HEK293 (cell line): ENCODE data around the gene DTX3L.

Experiments used
- BCL11B ChIP-seq: fragments of 450-650 bp; formaldehyde crosslinking; IDR thresholded peaks from 2 replicates; pipeline ENCODE4 v1.5.1; 2016; ENCODE audit warnings: low read depth, missing biosample characterization, missing genetic modification characterization
- TRIM28 ChIP-seq: IDR thresholded peaks from 2 replicates; pipeline ENCODE4 v1.6.1; 2011; ENCODE audit warnings: low read length, control low read depth, borderline replicate concordance
- ZNF175 ChIP-seq: fragments of 450-650 bp; formaldehyde crosslinking; IDR thresholded peaks from 2 replicates; pipeline ENCODE4 v1.5.1; 2016; ENCODE audit warnings: missing biosample characterization, missing genetic modification characterization
- TF ChIP-seq, protein P1 (sequence below): fragments of 450-650 bp; formaldehyde crosslinking; IDR thresholded peaks from 2 replicates; pipeline ENCODE4 v1.5.1; 2016; ENCODE audit warnings: missing biosample characterization, missing genetic modification characterization
- TF ChIP-seq, protein P2 (sequence below): fragments of 450-650 bp; formaldehyde crosslinking; IDR thresholded peaks from 2 replicates; pipeline ENCODE4 v1.5.1; 2016; ENCODE audit warnings: missing biosample characterization, missing genetic modification characterization
- TF ChIP-seq, protein P3 (sequence below): fragments of 450-650 bp; formaldehyde crosslinking; IDR thresholded peaks from 2 replicates; pipeline ENCODE4 v1.5.1; 2016; ENCODE audit warnings: missing biosample characterization, missing genetic modification characterization
- TF ChIP-seq, protein P4 (sequence below): sonication (generic); formaldehyde crosslinking; IDR thresholded peaks from 2 replicates; pipeline ENCODE4 v1.8.1; 2022; ENCODE audit warnings: mild to moderate bottlenecking, moderate library complexity, missing genetic modification reagents

DNA sequence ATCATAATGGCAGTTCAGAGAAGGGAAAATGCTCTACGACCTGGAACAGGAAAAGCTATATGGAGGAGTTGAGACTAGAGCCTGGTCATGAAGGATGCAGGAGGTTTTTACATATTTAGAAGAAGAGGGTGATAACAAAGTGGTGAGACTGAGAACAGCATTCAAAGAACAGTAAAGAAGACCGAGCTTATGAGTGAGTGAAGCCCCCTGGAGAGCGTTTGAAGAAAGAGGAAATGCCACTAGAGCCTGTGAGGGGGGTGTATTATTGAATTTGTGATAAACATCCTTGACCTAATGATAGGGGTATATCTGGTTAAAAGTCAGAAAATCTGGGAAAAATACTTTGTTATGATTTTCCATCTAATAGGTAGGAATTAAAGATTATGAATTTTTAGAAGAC lies 4.2 kb upstream of the DTX3L start:
- TF ChIP-seq, protein P1, sequence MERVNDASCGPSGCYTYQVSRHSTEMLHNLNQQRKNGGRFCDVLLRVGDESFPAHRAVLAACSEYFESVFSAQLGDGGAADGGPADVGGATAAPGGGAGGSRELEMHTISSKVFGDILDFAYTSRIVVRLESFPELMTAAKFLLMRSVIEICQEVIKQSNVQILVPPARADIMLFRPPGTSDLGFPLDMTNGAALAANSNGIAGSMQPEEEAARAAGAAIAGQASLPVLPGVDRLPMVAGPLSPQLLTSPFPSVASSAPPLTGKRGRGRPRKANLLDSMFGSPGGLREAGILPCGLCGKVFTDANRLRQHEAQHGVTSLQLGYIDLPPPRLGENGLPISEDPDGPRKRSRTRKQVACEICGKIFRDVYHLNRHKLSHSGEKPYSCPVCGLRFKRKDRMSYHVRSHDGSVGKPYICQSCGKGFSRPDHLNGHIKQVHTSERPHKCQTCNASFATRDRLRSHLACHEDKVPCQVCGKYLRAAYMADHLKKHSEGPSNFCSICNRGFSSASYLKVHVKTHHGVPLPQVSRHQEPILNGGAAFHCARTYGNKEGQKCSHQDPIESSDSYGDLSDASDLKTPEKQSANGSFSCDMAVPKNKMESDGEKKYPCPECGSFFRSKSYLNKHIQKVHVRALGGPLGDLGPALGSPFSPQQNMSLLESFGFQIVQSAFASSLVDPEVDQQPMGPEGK (tag by site-specific recombination), result no peak
- TF ChIP-seq, protein P2, sequence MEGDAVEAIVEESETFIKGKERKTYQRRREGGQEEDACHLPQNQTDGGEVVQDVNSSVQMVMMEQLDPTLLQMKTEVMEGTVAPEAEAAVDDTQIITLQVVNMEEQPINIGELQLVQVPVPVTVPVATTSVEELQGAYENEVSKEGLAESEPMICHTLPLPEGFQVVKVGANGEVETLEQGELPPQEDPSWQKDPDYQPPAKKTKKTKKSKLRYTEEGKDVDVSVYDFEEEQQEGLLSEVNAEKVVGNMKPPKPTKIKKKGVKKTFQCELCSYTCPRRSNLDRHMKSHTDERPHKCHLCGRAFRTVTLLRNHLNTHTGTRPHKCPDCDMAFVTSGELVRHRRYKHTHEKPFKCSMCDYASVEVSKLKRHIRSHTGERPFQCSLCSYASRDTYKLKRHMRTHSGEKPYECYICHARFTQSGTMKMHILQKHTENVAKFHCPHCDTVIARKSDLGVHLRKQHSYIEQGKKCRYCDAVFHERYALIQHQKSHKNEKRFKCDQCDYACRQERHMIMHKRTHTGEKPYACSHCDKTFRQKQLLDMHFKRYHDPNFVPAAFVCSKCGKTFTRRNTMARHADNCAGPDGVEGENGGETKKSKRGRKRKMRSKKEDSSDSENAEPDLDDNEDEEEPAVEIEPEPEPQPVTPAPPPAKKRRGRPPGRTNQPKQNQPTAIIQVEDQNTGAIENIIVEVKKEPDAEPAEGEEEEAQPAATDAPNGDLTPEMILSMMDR (tag by site-specific recombination), result no peak
- TF ChIP-seq BCL11B (tag by site-specific recombination) (no peak), TRIM28 (no peak), ZNF175 (tag by site-specific recombination) (no peak)
- TF ChIP-seq, protein P3, sequence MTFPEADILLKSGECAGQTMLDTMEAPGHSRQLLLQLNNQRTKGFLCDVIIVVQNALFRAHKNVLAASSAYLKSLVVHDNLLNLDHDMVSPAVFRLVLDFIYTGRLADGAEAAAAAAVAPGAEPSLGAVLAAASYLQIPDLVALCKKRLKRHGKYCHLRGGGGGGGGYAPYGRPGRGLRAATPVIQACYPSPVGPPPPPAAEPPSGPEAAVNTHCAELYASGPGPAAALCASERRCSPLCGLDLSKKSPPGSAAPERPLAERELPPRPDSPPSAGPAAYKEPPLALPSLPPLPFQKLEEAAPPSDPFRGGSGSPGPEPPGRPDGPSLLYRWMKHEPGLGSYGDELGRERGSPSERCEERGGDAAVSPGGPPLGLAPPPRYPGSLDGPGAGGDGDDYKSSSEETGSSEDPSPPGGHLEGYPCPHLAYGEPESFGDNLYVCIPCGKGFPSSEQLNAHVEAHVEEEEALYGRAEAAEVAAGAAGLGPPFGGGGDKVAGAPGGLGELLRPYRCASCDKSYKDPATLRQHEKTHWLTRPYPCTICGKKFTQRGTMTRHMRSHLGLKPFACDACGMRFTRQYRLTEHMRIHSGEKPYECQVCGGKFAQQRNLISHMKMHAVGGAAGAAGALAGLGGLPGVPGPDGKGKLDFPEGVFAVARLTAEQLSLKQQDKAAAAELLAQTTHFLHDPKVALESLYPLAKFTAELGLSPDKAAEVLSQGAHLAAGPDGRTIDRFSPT (tag by site-specific recombination), result no peak
- TF ChIP-seq, protein P4, sequence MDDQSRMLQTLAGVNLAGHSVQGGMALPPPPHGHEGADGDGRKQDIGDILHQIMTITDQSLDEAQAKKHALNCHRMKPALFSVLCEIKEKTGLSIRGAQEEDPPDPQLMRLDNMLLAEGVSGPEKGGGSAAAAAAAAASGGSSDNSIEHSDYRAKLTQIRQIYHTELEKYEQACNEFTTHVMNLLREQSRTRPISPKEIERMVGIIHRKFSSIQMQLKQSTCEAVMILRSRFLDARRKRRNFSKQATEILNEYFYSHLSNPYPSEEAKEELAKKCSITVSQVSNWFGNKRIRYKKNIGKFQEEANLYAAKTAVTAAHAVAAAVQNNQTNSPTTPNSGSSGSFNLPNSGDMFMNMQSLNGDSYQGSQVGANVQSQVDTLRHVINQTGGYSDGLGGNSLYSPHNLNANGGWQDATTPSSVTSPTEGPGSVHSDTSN (CRISPR knock-in tag), result no peak
